MCF 10A (cell line): ENCODE measurements around the gene NEK1. TPM values are rescaled to one million over a fixed set of nuclear protein-coding genes. Genes with fewer than 3 reads are reported as not detected.

Experiments
- BruUV-seq: library from RNA; stranded (reverse); fragments of 400-500 nt; replicated peaks from 2 replicates; lab custom pipeline; 2021; lab: Mats Ljungman, UMichigan
- CTCF ChIA-PET: fragments of 300-600 bp; sonication (Branson Sonifier 250); formaldehyde crosslinking; extraction: SDS; loops from one replicate; lab custom pipeline; 2021; ENCODE audit warnings: antibody characterized with exemption, inconsistent platforms; lab: Yijun Ruan, JAX
- POLR2A ChIA-PET: fragments of 300-600, 350-650 bp; sonication (Branson Sonifier 250); formaldehyde crosslinking; extraction: SDS; loops from one replicate; lab custom pipeline; 2020; ENCODE audit warnings: antibody characterized with exemption, inconsistent platforms; lab: Yijun Ruan, JAX
- DNase-seq: peaks from one replicate; pipeline ENCODE4 v3.0.0-alpha.2; 2018; ENCODE audit not compliant: unreplicated experiment
- H3K27ac Mint-ChIP-seq: one replicate; pipeline ENCODE4 v1.8.0; 2022; ENCODE audit warnings: mild to moderate bottlenecking, low read depth, mixed read lengths; ENCODE audit not compliant: unreplicated experiment
- H3K27me3 Mint-ChIP-seq: one replicate; pipeline ENCODE4 v1.8.0; 2022; ENCODE audit warnings: mixed read lengths; ENCODE audit not compliant: insufficient read depth, unreplicated experiment
- H3K36me3 Mint-ChIP-seq: one replicate; pipeline ENCODE4 v1.8.0; 2022; ENCODE audit warnings: mild to moderate bottlenecking, moderate library complexity, mixed read lengths; ENCODE audit not compliant: insufficient read depth, unreplicated experiment
- H3K4me1 Mint-ChIP-seq: one replicate; pipeline ENCODE4 v1.8.0; 2022; ENCODE audit warnings: mixed read lengths; ENCODE audit not compliant: insufficient read depth, unreplicated experiment
- H3K4me3 Mint-ChIP-seq: one replicate; pipeline ENCODE4 v1.8.0; 2022; ENCODE audit warnings: mild to moderate bottlenecking, moderate library complexity, mixed read lengths; ENCODE audit not compliant: unreplicated experiment
- H3K9me3 Mint-ChIP-seq: one replicate; pipeline ENCODE4 v1.8.0; 2022; ENCODE audit warnings: mixed read lengths; ENCODE audit not compliant: unreplicated experiment
- CTCF ChIP-seq: fragments of 200-600 bp; IDR thresholded peaks from one replicate; pipeline ENCODE4 v1.8.0; 2022; ENCODE audit warnings: antibody characterized with exemption, mild to moderate bottlenecking; ENCODE audit not compliant: unreplicated experiment
- intact Hi-C: fragments of 100-400 bp; cut with micrococcal nuclease; formaldehyde crosslinking; loops from 2 replicates; pipeline ENCODE4 v1.14.1; 2022
- total RNA-seq: library from RNA; stranded (reverse); gene quantifications from 2 replicates; pipeline ENCODE4 v1.2.3, GENCODE V29; 2022

Gene NEK1
- total RNA-seq, 1 experiment from 2014 or later = 15.5 TPM

GRCh38 chr4:169622566-169622965 is 10.2 kb upstream of the NEK1 start:
- H3K27ac Mint-ChIP-seq = peak overlapping the region; percentile 98
- CTCF ChIA-PET = interaction anchor here (0.8 to 1.1 kb wide), 2 partner anchors 11 to 37 kb away, joined by 3 read pairs; no protein-coding TSS in a partner anchor
- no peaks in the 10 kb centered on the region for H3K36me3 Mint-ChIP-seq
- intact Hi-C loops = no loop called here
- BruUV-seq = no TSS peak
- DNase-seq = no peak
- H3K27me3 Mint-ChIP-seq = no peaks in the 10 kb centered on the region
- no peak for TF ChIP-seq CTCF
- peak overlapping the region; percentile 97 for H3K4me3 Mint-ChIP-seq
- peaks cover 39% of the 10 kb centered on the region for H3K4me1 Mint-ChIP-seq
- POLR2A ChIA-PET = interaction anchor here (1.0 to 5.2 kb wide), 7 partner anchors 10 to 404 kb away, joined by 3 to 303 read pairs (median 6); partner anchors contain the start of genes HPF1 and NEK1
- H3K9me3 Mint-ChIP-seq = no peaks in the 10 kb centered on the region

GRCh38 chr4:169621731-169622492 is 9.5 kb upstream of the NEK1 start:
- peaks cover 32% of the 10 kb centered on the region for H3K4me1 Mint-ChIP-seq
- BruUV-seq = no TSS peak
- DNase-seq = peak; percentile 59
- no peaks in the 10 kb centered on the region for H3K9me3 Mint-ChIP-seq
- H3K27me3 Mint-ChIP-seq = no peaks in the 10 kb centered on the region
- POLR2A ChIA-PET = interaction anchor here (0.7 to 5.2 kb wide), 8 partner anchors 10 to 405 kb away, joined by 3 to 303 read pairs (median 6); partner anchors contain the start of genes HPF1 and NEK1
- H3K4me3 Mint-ChIP-seq = peak overlapping the region; percentile 97
- intact Hi-C loops = no loop called here
- CTCF ChIA-PET = interaction anchor here (0.6 to 1.1 kb wide), 4 partner anchors 10 to 39 kb away, joined by 3 read pairs; no protein-coding TSS in a partner anchor
- TF ChIP-seq CTCF = no peak
- H3K36me3 Mint-ChIP-seq = no peaks in the 10 kb centered on the region
- H3K27ac Mint-ChIP-seq = peak overlapping the region; percentile 98

GRCh38 chr4:169620880-169621248 is 8.5 kb upstream of the NEK1 start:
- no peak for TF ChIP-seq CTCF
- no peaks in the 10 kb centered on the region for H3K27me3 Mint-ChIP-seq
- CTCF ChIA-PET = interaction anchor here (1.0 to 1.9 kb wide), 4 partner anchors 10 to 39 kb away, joined by 3 to 9 read pairs (median 6); no protein-coding TSS in a partner anchor
- H3K9me3 Mint-ChIP-seq = no peaks in the 10 kb centered on the region
- POLR2A ChIA-PET = interaction anchor here (0.6 to 5.2 kb wide), 17 partner anchors 8 to 701 kb away, joined by 3 to 303 read pairs (median 5); partner anchors contain the start of genes HPF1 and NEK1
- intact Hi-C loops = loop anchor here (1.0 kb wide), 2 partner anchors 39 to 405 kb away; partner anchors contain the start of gene MFAP3L
- DNase-seq = peak; percentile 41
- BruUV-seq = TSS peak; percentile 80
- H3K27ac Mint-ChIP-seq = peak overlapping the region; percentile 98
- no peaks in the 10 kb centered on the region for H3K36me3 Mint-ChIP-seq
- peaks cover 29% of the 10 kb centered on the region for H3K4me1 Mint-ChIP-seq
- H3K4me3 Mint-ChIP-seq = peak overlapping the region; percentile 97
